Ramos (cell line): ENCODE measurements around the gene PURA.

Source experiments
- in situ Hi-C: fragments of 300-500 bp; cut with MboI; formaldehyde crosslinking; loops from one replicate; pipeline ENCODE4 v1.14.3; 2022; ENCODE audit warnings: low sequenced_read_pairs; ENCODE audit not compliant: unreplicated experiment

The PURA gene

GRCh38 chr5:140154710-140155381 is 40.9 kb downstream of the PURA start:
- in situ Hi-C loops, result loop anchor here (5.0 to 10.0 kb wide), 2 partner anchors 83 to 370 kb away; no protein-coding TSS in a partner anchor

GRCh38 chr5:140157032-140157781 is 43.3 kb downstream of the PURA start:
- in situ Hi-C loops, result loop anchor here (5.0 to 10.0 kb wide), 2 partner anchors 85 to 372 kb away; no protein-coding TSS in a partner anchor

GRCh38 chr5:140159014-140159927 is 45.4 kb downstream of the PURA start:
- in situ Hi-C loops, result loop anchor here (5.0 to 10.0 kb wide), 2 partner anchors 87 to 374 kb away; no protein-coding TSS in a partner anchor

- in situ Hi-C loops, result no loop called here
Measured at GRCh38 chr5:140162275-140162674, 48.4 kb downstream of the PURA start.

- in situ Hi-C loops, result no loop called here
Measured at GRCh38 chr5:140162781-140163180, 48.9 kb downstream of the PURA start.

GRCh38 chr5:140165101-140165922 is 51.4 kb downstream of the PURA start:
- in situ Hi-C loops, result no loop called here

GRCh38 chr5:140165923-140166270 is 52.0 kb downstream of the PURA start:
- in situ Hi-C loops, result no loop called here

- in situ Hi-C loops, result no loop called here
Measured at GRCh38 chr5:140166911-140167310, 53.0 kb downstream of the PURA start.

GRCh38 chr5:140168371-140168770 is 54.5 kb downstream of the PURA start:
- in situ Hi-C loops, result no loop called here

- in situ Hi-C loops, result no loop called here
Measured at GRCh38 chr5:140169410-140169809, 55.5 kb downstream of the PURA start.

GRCh38 chr5:140172483-140172882 is 58.6 kb downstream of the PURA start:
- in situ Hi-C loops, result no loop called here

GRCh38 chr5:140174014-140174413 is 60.1 kb downstream of the PURA start:
- in situ Hi-C loops, result no loop called here

GRCh38 chr5:140174465-140175366 is 60.8 kb downstream of the PURA start, which contains the start of gene CYSTM1:
CYSTM1 (plus strand) TSS chr5:140175188; CDS start chr5:140194466, 19,278 bp downstream.
- in situ Hi-C loops, result no loop called here
